ENCODE data around the gene ANKZF1.

The ANKZF1 gene

DNA sequence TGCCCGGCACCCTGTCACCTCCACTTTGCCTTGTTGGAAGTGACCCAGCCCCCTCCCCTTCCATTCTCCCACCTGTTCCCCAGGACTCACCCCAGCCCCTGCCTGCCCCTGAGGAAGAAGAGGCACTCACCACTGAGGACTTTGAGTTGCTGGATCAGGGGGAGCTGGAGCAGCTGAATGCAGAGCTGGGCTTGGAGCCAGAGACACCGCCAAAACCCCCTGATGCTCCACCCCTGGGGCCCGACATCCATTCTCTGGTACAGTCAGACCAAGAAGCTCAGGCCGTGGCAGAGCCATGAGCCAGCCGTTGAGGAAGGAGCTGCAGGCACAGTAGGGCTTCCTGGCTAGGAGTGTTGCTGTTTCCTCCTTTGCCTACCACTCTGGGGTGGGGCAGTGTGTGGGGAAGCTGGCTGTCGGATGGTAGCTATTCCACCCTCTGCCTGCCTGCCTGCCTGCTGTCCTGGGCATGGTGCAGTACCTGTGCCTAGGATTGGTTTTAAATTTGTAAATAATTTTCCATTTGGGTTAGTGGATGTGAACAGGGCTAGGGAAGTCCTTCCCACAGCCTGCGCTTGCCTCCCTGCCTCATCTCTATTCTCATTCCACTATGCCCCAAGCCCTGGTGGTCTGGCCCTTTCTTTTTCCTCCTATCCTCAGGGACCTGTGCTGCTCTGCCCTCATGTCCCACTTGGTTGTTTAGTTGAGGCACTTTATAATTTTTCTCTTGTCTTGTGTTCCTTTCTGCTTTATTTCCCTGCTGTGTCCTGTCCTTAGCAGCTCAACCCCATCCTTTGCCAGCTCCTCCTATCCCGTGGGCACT lies 47.1 kb upstream of the ANKZF1 start:
- TF ChIP-seq, protein P1, sequence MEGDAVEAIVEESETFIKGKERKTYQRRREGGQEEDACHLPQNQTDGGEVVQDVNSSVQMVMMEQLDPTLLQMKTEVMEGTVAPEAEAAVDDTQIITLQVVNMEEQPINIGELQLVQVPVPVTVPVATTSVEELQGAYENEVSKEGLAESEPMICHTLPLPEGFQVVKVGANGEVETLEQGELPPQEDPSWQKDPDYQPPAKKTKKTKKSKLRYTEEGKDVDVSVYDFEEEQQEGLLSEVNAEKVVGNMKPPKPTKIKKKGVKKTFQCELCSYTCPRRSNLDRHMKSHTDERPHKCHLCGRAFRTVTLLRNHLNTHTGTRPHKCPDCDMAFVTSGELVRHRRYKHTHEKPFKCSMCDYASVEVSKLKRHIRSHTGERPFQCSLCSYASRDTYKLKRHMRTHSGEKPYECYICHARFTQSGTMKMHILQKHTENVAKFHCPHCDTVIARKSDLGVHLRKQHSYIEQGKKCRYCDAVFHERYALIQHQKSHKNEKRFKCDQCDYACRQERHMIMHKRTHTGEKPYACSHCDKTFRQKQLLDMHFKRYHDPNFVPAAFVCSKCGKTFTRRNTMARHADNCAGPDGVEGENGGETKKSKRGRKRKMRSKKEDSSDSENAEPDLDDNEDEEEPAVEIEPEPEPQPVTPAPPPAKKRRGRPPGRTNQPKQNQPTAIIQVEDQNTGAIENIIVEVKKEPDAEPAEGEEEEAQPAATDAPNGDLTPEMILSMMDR (conservative IDR thresholded peaks at IDR 0.05; ENCODE audit: low read depth, low read length): no peak
- H4K20me1 ChIP-seq (ENCODE audit: insufficient read depth): no peaks in the 10 kb centered on the region
- no peak overlapping the region for H3K9ac ChIP-seq
- H3K27ac ChIP-seq: no peak overlapping the region
- H3K79me2 ChIP-seq (ENCODE audit: insufficient read depth, low read depth): peaks cover 19% of the 10 kb centered on the region; the same call in 1 of the 2 replicates
- H3K27me3 ChIP-seq (ENCODE audit: insufficient read depth, low read depth): no peaks in the 10 kb centered on the region
- no peak overlapping the region for H3K4me2 ChIP-seq
- no peaks in the 10 kb centered on the region for H3K36me3 ChIP-seq (ENCODE audit: insufficient read depth)
- peaks cover 9% of the 10 kb centered on the region for H3K4me1 ChIP-seq (ENCODE audit: low read depth, poor library complexity, severe bottlenecking)
- H2AFZ ChIP-seq (ENCODE audit: low read depth): no peak overlapping the region
- H3K4me3 ChIP-seq (IDR thresholded peaks at IDR 0.05; ENCODE audit: insufficient read depth, low read depth, low read length): no peak overlapping the region

DNA sequence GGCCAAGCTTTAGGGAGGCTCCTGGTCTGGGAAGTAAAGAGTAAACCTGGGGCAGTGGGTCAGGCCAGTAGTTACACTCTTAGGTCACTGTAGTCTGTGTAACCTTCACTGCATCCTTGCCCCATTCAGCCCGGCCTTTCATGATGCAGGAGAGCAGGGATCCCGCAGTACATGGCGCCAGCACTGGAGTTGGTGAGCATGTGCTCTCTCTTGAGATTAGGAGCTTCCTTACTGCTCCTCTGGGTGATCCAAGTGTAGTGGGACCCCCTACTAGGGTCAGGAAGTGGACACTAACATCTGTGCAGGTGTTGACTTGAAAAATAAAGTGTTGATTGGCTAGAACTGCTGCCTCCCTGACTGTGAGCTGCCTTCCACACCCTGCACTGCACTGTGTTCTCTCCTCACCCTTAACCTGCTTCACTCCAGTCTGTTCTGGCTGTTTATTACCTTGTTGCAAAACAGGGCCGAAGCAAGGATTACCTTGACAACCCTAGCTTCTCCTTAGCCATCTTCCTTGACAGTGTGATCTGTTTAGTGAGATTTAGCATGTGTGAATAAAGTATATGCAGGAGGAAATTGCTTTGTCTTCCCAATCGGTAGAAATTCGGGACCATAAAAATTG lies 46.3 kb upstream of the ANKZF1 start:
- H4K20me1 ChIP-seq (ENCODE audit: insufficient read depth): no peaks in the 10 kb centered on the region
- peaks cover 9% of the 10 kb centered on the region for H3K4me1 ChIP-seq (ENCODE audit: low read depth, poor library complexity, severe bottlenecking)
- no peak overlapping the region for H3K9ac ChIP-seq
- TF ChIP-seq, protein P1 (conservative IDR thresholded peaks at IDR 0.05; ENCODE audit: low read depth, low read length): no peak
- no peak overlapping the region for H3K27ac ChIP-seq
- H3K4me2 ChIP-seq: no peak overlapping the region
- peaks cover 19% of the 10 kb centered on the region; the same call in 1 of the 2 replicates for H3K79me2 ChIP-seq (ENCODE audit: insufficient read depth, low read depth)
- H3K27me3 ChIP-seq (ENCODE audit: insufficient read depth, low read depth): no peaks in the 10 kb centered on the region
- H2AFZ ChIP-seq (ENCODE audit: low read depth): no peak overlapping the region
- no peak overlapping the region for H3K4me3 ChIP-seq (IDR thresholded peaks at IDR 0.05; ENCODE audit: insufficient read depth, low read depth, low read length)
- no peaks in the 10 kb centered on the region for H3K36me3 ChIP-seq (ENCODE audit: insufficient read depth)

DNA sequence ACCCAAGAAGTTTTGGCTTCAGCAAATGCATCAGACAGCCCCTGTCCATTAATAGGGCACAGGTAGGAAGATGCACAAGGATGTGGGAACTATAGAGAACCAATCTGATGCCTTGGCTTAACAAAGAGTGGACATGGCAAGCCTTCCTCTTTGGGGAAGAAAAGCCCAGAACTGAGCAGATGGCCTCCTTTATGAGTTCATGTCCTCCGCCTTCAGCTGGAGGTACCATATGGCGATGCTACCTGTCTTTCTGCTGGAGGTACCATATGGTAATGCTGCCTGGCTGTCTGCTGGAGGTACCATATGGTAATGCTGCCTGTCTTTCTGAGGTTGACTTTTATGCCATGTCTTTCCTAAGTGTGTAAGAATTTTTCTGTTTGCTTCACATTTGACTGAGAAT lies 45.5 kb upstream of the ANKZF1 start:
- H3K27me3 ChIP-seq (ENCODE audit: insufficient read depth, low read depth): no peaks in the 10 kb centered on the region
- no peaks in the 10 kb centered on the region for H4K20me1 ChIP-seq (ENCODE audit: insufficient read depth)
- H2AFZ ChIP-seq (ENCODE audit: low read depth): no peak overlapping the region
- H3K4me1 ChIP-seq (ENCODE audit: low read depth, poor library complexity, severe bottlenecking): peaks cover 5% of the 10 kb centered on the region
- TF ChIP-seq, protein P1 (conservative IDR thresholded peaks at IDR 0.05; ENCODE audit: low read depth, low read length): no peak
- no peak overlapping the region for H3K4me3 ChIP-seq (IDR thresholded peaks at IDR 0.05; ENCODE audit: insufficient read depth, low read depth, low read length)
- no peaks in the 10 kb centered on the region for H3K36me3 ChIP-seq (ENCODE audit: insufficient read depth)
- H3K4me2 ChIP-seq: no peak overlapping the region
- no peak overlapping the region for H3K27ac ChIP-seq
- H3K79me2 ChIP-seq (ENCODE audit: insufficient read depth, low read depth): peaks cover 13% of the 10 kb centered on the region; the same call in 1 of the 2 replicates
- no peak overlapping the region for H3K9ac ChIP-seq

DNA sequence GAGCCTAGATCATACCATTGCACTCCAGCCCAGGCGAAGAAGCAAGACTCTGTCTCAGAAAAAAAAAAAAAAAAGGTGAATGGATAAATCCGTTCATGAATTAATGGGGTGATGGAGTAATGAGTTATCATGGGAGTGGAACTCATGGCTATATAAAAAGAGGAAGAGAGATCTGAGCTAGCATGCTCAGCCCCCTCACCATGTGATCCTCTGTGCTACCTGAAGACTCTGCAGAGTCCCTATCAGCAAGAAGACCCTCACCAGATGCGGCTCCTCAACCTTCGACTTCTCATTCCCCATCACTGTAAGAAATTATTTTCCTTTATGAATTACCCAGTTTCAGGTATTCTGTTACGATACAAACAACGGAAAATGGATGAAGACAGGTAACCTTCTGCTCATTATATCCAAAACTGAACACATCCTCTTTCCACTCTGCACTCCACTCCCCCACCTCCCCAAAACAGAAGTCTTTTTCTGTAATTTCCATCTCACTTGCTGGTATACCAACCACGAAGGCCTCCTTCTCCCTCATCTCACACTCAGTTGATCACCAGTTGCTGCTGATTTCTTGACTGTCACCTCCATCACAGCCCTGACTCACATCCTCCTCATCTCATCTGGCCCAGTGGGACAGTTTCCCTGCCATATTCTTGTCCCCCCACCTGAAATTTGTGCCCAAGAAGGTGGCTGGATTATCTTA lies 42.7 kb upstream of the ANKZF1 start:
- no peaks in the 10 kb centered on the region for H3K79me2 ChIP-seq (ENCODE audit: insufficient read depth, low read depth)
- H2AFZ ChIP-seq (ENCODE audit: low read depth): no peak overlapping the region
- no peak overlapping the region for H3K27ac ChIP-seq
- H3K36me3 ChIP-seq (ENCODE audit: insufficient read depth): no peaks in the 10 kb centered on the region
- no peaks in the 10 kb centered on the region for H3K27me3 ChIP-seq (ENCODE audit: insufficient read depth, low read depth)
- H3K4me2 ChIP-seq: no peak overlapping the region
- H3K4me3 ChIP-seq (IDR thresholded peaks at IDR 0.05; ENCODE audit: insufficient read depth, low read depth, low read length): no peak overlapping the region
- H4K20me1 ChIP-seq (ENCODE audit: insufficient read depth): no peaks in the 10 kb centered on the region
- no peak overlapping the region for H3K9ac ChIP-seq
- H3K4me1 ChIP-seq (ENCODE audit: low read depth, poor library complexity, severe bottlenecking): no peaks in the 10 kb centered on the region
- TF ChIP-seq, protein P1 (conservative IDR thresholded peaks at IDR 0.05; ENCODE audit: low read depth, low read length): no peak

Data from KMS-11 (cell line).